ENCODE results near the gene NR1H4.
"Not testable (repeated sequence)": the region's sequence is repeated elsewhere in the genome, so short reads cannot be mapped to it uniquely, and the experiment has no call there.

The NR1H4 gene

GRCh38 chr12:100518376-100518775 lies 44.7 kb downstream of the NR1H4 start:
- no peak for DNase-seq

GRCh38 chr12:100520048-100520769 lies 46.5 kb downstream of the NR1H4 start:
- no peak for DNase-seq

GRCh38 chr12:100521958-100522357 lies 48.3 kb downstream of the NR1H4 start:
- no peak for DNase-seq

GRCh38 chr12:100528034-100528433 lies 54.4 kb downstream of the NR1H4 start:
- no peak for DNase-seq

- DNase-seq: no peak
These were observed 54.9 kb downstream of the NR1H4 start for GRCh38 chr12:100528471-100529127.

- no peak for DNase-seq
These were observed 56.2 kb downstream of the NR1H4 start for GRCh38 chr12:100529756-100530350.

- DNase-seq: no peak
These were observed 59.7 kb downstream of the NR1H4 start for GRCh38 chr12:100533376-100533775.

- DNase-seq: no peak
These were observed 61.1 kb downstream of the NR1H4 start for GRCh38 chr12:100534625-100535227.

GRCh38 chr12:100539202-100539601 lies 65.5 kb downstream of the NR1H4 start:
- DNase-seq: no peak

GRCh38 chr12:100544165-100544564 lies 70.5 kb downstream of the NR1H4 start:
- DNase-seq: no peak

- no peak for DNase-seq
These were observed 71.4 kb downstream of the NR1H4 start for GRCh38 chr12:100545092-100545491.

GRCh38 chr12:100553936-100554335 lies 80.3 kb downstream of the NR1H4 start:
- DNase-seq: no peak

- DNase-seq: no peak
These were observed 81.0 kb downstream of the NR1H4 start for GRCh38 chr12:100554608-100555077.

- no peak for DNase-seq
These were observed 82.1 kb downstream of the NR1H4 start for GRCh38 chr12:100555722-100556121.

GRCh38 chr12:100557357-100557756 lies 83.7 kb downstream of the NR1H4 start:
- DNase-seq: no peak

- not testable (repeated sequence) for DNase-seq
These were observed 85.6 kb downstream of the NR1H4 start for GRCh38 chr12:100559261-100559660.

GRCh38 chr12:100564090-100564489 lies 90.4 kb downstream of the NR1H4 start:
- DNase-seq: no peak

- no peak for DNase-seq
These were observed 91.3 kb downstream of the NR1H4 start for GRCh38 chr12:100564905-100565467.

- DNase-seq: no peak
These were observed 92.4 kb downstream of the NR1H4 start for GRCh38 chr12:100565987-100566545.

GRCh38 chr12:100566887-100567637 lies 93.4 kb downstream of the NR1H4 start:
- no peak for DNase-seq

GRCh38 chr12:100567945-100568344 lies 94.3 kb downstream of the NR1H4 start:
- no peak for DNase-seq

GRCh38 chr12:100572184-100572583 lies 98.5 kb downstream of the NR1H4 start:
- no peak for DNase-seq

All from effector CD4-positive, alpha-beta T cell (primary cell).